Measurements from ENCODE around the gene NQO2.
"Not testable (repeated sequence)": the region's sequence is repeated elsewhere in the genome, so short reads cannot be mapped to it uniquely, and the experiment has no call there.

Gene NQO2

GRCh38 chr6:3045777-3046176 is 46.1 kb downstream of the NQO2 start:
- DNase-seq, result no peak

DNA sequence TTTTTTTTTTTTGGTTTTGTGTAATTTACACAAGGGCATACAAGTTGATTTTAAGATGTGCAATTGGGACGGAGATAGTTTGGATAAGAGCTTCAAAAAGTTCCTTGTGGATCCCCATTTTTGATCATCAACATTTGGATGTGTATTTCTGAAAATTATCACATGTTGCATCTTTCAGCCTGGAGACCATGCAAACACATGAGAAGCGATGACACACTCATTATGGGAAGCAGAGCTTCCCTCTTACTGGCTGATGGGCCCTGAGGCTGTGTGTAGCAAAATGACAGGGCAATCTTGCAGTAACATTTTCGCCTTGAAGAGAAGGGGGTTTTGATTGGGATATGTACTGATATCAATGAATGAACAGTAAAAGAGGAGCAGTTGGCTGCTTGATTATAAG is 46.6 kb downstream of the NQO2 start:
- DNase-seq, result no peak

DNA sequence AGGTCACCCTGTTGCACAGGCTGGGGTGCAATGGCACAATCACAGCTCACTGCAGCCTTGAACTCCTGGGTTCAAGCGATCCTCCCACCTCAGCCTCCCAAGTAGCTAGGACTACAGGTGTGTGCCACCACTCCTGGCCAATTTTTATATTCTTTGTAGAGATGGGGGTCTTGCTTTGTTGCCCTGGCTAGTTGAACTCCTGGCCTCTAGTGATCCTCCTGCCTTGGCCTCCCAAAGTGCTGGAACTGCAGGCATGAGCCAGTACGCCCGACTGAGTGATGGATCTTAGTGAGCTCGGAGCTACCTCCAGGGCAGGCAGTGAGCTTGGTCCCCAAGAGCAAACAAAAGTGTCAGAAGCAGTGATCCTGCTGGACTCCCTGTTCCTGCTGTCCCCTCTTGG is 48.3 kb downstream of the NQO2 start:
- DNase-seq, result not testable (repeated sequence)

- no peak for DNase-seq
Measured at GRCh38 chr6:3052481-3053230, 53.0 kb downstream of the NQO2 start.

GRCh38 chr6:3053231-3053508 is 53.5 kb downstream of the NQO2 start:
- no peak for DNase-seq

- not testable (repeated sequence) for DNase-seq
Measured at GRCh38 chr6:3054229-3055157, 54.8 kb downstream of the NQO2 start.

DNA sequence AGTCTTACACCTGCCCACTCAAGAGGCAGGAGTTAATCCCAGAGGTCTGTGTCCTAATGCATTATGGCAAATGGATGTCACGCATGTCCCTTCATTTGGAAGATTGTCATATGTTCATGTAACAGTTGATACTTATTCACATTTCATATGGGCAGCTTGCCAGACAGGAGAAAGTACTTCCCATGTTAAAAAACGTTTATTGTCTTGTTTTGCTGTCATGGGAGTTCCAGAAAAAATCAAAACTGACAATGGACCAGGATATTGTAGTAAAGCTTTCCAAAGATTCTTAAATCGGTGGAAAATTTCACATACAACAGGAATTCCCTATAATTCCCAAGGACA is 55.4 kb downstream of the NQO2 start:
- DNase-seq, result not testable (repeated sequence)

- no peak for DNase-seq
Measured at GRCh38 chr6:3057063-3057770, 57.5 kb downstream of the NQO2 start.

DNA sequence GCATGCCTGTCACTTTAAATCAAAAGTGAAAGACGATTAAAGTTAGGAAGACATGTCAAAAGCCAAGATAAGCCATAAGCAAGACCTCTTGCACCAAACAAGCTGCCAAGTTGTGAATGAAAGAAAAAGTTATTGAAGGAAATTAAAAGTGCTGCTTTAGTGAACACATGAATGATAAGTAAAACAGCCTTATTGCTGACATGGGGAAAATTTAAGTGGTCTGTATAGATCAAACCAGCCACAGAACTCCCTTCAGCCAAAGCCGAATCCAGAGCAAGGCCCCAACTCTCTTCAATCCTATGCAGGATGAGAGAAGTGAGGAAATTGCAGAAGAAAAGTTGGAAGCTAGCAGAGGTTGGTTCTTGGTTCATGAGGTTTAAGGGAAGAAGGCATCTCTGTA is 59.3 kb downstream of the NQO2 start:
- DNase-seq, result no peak

DNA sequence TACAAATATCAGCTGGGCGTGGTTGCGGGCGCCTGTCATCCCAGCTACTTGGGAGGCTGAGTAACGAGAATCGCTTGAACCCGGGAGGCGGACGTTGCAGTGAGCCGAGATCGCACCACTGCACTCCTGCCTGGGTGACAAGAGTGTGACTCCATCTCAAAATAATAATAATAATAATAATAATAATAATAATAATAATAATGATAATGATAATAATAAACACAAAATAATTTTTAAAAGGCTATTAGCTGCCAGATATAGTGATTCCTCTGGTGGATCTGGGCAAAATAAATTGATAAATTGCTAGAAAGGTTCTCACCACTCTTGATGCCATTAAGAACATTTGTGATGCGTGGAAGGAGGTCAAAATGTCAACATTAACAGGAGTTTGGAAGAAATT is 60.4 kb downstream of the NQO2 start:
- DNase-seq, result not testable (repeated sequence)

GRCh38 chr6:3061501-3061941 is 61.8 kb downstream of the NQO2 start:
- DNase-seq, result no peak

- not testable (repeated sequence) for DNase-seq
Measured at GRCh38 chr6:3063340-3063732, 63.6 kb downstream of the NQO2 start.

DNA sequence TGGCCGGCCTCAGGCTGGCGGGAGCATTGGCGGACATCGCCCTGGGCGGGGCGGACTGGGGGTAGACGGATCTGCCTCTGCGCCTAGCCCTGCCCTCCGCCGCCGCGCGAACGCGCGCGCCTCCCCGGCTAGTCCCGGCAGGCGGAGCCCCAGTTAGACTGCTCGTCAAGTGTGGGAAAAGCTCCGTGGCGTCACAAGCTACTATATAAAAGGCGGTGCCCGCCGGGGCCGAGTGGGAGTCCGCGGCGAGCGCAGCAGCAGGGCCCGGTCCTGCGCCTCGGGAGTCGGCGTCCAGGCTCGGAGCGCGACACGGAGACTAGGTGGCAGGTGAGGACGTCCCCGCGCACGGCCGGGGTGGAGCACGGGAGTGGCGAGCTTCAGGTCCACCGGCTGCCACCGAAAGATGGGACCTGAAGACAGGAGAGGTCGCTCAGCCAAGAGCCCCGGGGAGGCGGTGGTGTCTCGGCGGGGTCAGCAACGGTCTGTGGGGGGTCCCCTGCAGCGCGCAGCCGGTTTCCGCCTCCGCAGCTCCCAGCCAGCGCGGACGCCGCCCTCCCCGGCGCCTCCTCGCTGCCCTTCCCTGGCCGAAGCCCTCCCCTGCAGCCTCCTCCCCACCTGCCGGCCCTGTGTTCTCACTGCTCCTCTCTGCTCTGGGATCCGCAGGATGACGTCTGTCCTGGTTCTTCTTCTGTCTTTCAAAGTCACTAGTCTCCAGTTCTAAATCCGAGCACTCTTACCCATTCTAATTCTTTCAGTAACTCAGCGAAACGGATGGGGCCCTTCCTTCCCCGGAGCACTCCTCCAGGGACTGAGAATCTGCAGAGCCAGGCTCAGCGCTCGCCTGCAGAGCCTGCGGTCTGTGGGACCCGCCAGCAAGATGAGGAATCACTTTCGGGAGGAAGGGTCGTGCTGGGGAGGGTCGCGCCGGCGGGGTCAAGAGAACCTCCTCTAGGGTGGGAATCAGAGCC is 64.3 kb downstream of the NQO2 start:
- DNase-seq, result peak; percentile 88

DNA sequence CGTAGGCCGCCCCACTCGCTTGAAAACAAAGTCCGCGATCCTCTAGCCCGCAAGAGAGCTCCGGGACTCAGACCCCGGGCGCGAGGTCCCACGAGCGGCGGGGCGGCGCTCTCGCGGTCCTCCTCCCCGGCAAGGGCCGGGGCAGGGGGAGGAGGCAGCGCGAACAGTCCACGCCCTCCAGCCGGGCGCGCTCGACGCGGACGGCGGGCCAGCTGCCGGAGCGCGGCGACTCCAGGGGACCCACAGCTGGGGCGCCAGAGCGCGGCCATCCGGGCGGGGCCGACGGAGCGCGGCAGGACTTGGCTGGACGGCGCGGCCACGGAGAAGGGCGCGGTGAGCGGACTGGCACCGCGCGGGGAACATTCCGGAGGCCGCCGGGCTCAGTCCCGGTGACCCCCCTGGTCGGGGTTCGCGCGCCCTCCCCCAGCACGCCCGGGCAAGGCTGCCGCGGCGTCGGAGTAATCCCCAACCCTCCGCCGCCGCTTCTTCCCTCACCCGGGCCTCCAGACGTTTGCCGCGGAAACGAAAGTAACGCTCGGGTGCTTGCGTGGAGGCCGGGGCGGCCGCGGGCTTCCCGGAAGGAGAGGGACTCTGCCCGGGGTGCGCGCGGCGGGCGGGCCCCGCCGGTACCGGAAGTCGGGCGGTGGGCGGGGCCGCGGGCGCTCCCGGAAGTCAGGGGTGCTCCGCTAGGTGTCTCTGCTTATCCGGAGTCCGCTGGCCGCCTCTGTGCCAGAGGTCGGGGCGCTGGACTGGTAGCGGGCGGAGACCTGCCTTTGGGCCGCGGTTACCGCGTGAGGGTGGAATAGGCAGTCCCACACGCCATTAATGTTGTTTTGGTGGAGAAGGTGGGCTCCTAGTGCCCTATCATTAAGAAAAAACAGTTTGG is 68.9 kb downstream of the NQO2 start, which contains the start of gene RIPK1:
Gene RIPK1, plus strand, starts transcription at position 166 of the 886 bp plus-strand sequence. CDS start 8,330 bp downstream, outside the sequence.
- DNase-seq, result peak; percentile 93
